SK-N-MC (cell line): ENCODE results near the gene GNAO1.

Experiments
- EZH2 ChIP-seq: fragments of 200-600 bp; sonication (generic); IDR thresholded peaks from one replicate; pipeline ENCODE4 v1.6.1; 2017; ENCODE audit warnings: antibody characterized with exemption
- FOXP2 ChIP-seq: optimal IDR thresholded peaks from 2 replicates; pipeline ENCODE3; 2011; ENCODE audit warnings: mild to moderate bottlenecking, moderate library complexity; ENCODE audit not compliant: insufficient read depth; ENCODE audit errors: extremely low read length, control extremely low read depth
- POLR2AphosphoS5 ChIP-seq: IDR thresholded peaks from 2 replicates; pipeline ENCODE4 v1.6.1; 2012; ENCODE audit warnings: mild to moderate bottlenecking, low read depth, low read length, borderline replicate concordance

DNA sequence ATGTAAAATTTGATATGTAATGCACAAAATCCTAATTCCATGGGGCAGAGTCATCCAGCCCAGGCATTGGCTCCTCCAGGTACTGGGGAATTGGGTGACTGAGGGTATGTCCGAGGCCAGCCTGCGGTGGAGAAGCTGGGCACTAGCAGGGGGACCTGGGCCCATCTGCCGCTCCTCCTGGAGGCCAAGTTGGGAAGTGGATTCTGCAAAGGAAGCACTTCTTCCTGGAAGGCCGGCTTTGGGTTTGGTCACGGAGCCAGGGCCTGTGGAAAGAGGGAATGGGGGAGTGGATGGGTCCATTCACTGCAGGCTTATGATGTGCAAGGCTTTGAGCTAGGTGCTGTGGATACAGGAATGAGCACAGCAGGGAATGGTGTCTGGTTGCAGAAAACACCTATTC lies 85.8 kb downstream of the GNAO1 start:
- TF ChIP-seq FOXP2 (no peak), POLR2AphosphoS5 (no peak), EZH2 (no peak)
